Smooth muscle cell of the umbilical artery (primary cell): ENCODE results near the gene CA4. TPM values are rescaled to one million over a fixed set of nuclear protein-coding genes. Genes with fewer than 3 reads are reported as not detected.

Experiments used
- total RNA-seq: library from RNA; depleted of rRNA; stranded (reverse); fragments of >200 nt; gene quantifications from 2 replicates; pipeline ENCODE4 v1.2.3, GENCODE V29; 2014

The CA4 gene
- total RNA-seq: not detected in 2 replicates

GRCh38 chr17:60149691-60150582, at the start of gene CA4:
TSS of gene CA4 (plus strand) at chr17:60149973. CDS start at chr17:60150035, 62 bp downstream.

Other genes with a start within 250 kb of the CA4 start
- gene RNFT1, start 185.2 kb upstream of the CA4 start, total RNA-seq: 21.1 and 22.0 TPM in 2 replicates
- 19.0 and 28.7 TPM in 2 replicates for gene HEATR6, start 71.1 kb upstream of the CA4 start, total RNA-seq
- gene USP32, start 242.2 kb downstream of the CA4 start, total RNA-seq: 57.9 and 85.8 TPM in 2 replicates